ENCODE measurements around the gene TMA7B. TPM values are rescaled to one million over a fixed set of nuclear protein-coding genes. Genes with fewer than 3 reads are reported as not detected.

TMA7B gene
- total RNA-seq, 6 experiments from 2014 or later: not detected

GRCh38 chr22:39983346-39983745 is 23.1 kb downstream of the TMA7B start:
- Mint-ChIP-seq H3K36me3 (ENCODE audit: low read depth) (no peaks in the 10 kb centered on the region), H3K9me3 (no peaks in the 10 kb centered on the region), H3K27ac (no peak overlapping the region), H3K27me3 (ENCODE audit: insufficient read depth) (peaks cover 27% of the 10 kb centered on the region), H3K4me1 (ENCODE audit: low read depth) (peaks cover 6% of the 10 kb centered on the region; the same call in 1 of the 2 replicates), H3K4me3 (no peak overlapping the region)
- TF ChIP-seq, protein P1, sequence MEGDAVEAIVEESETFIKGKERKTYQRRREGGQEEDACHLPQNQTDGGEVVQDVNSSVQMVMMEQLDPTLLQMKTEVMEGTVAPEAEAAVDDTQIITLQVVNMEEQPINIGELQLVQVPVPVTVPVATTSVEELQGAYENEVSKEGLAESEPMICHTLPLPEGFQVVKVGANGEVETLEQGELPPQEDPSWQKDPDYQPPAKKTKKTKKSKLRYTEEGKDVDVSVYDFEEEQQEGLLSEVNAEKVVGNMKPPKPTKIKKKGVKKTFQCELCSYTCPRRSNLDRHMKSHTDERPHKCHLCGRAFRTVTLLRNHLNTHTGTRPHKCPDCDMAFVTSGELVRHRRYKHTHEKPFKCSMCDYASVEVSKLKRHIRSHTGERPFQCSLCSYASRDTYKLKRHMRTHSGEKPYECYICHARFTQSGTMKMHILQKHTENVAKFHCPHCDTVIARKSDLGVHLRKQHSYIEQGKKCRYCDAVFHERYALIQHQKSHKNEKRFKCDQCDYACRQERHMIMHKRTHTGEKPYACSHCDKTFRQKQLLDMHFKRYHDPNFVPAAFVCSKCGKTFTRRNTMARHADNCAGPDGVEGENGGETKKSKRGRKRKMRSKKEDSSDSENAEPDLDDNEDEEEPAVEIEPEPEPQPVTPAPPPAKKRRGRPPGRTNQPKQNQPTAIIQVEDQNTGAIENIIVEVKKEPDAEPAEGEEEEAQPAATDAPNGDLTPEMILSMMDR (IDR thresholded peaks at IDR 0.05): no peak
- no peak for DNase-seq

DNA sequence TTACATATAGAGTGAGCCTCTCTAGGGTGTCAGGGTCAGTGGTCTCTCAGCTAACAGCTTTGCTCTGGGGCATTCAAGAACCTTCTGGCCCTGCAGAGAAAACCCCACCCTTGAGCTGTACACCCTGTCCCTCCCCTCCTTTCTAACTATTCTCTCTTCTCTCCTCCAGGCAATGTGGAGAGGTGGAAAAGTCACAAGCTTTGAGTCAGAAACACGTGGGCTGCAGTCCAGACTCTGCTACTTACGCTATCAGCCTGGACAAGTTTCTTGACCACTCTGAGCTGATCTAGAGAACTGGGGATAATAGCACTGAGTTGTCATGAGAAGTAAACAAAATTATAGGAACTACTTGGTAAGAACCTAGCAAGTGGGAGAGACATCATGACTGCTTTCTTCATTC is 23.8 kb downstream of the TMA7B start:
- TF ChIP-seq, protein P1 (IDR thresholded peaks at IDR 0.05): no peak
- Mint-ChIP-seq H3K36me3 (ENCODE audit: low read depth) (no peaks in the 10 kb centered on the region), H3K4me3 (no peak overlapping the region), H3K4me1 (ENCODE audit: low read depth) (peaks cover 6% of the 10 kb centered on the region; the same call in 1 of the 2 replicates), H3K27me3 (ENCODE audit: insufficient read depth) (peaks cover 31% of the 10 kb centered on the region), H3K9me3 (no peaks in the 10 kb centered on the region), H3K27ac (no peak overlapping the region)
- peak; percentile 18 for DNase-seq

DNA sequence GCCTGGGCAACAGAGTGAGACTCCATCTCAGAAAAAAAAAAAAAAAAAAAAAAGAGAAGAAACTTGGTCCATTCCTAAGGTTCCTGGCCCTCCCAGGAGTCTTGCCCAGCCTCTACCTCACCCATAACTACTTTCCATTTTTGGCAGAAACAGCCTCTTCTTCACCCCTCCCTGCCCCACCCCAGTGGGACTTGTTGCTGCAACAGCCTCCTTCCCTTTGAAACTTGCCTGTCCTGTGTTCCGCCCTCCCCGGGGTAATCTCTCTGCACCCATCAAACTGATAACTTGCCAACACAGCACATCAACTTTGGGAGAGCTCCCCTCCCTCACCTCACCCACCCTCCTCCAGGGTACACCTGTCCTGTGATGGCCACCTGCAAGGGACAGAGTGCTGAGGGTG is 24.5 kb downstream of the TMA7B start:
- Mint-ChIP-seq H3K4me1 (ENCODE audit: low read depth) (peaks cover 6% of the 10 kb centered on the region; the same call in 1 of the 2 replicates), H3K36me3 (ENCODE audit: low read depth) (no peaks in the 10 kb centered on the region), H3K27me3 (ENCODE audit: insufficient read depth) (peaks cover 29% of the 10 kb centered on the region), H3K4me3 (no peak overlapping the region), H3K27ac (no peak overlapping the region), H3K9me3 (no peaks in the 10 kb centered on the region)
- TF ChIP-seq, protein P1 (IDR thresholded peaks at IDR 0.05): no peak
- DNase-seq: no peak

DNA sequence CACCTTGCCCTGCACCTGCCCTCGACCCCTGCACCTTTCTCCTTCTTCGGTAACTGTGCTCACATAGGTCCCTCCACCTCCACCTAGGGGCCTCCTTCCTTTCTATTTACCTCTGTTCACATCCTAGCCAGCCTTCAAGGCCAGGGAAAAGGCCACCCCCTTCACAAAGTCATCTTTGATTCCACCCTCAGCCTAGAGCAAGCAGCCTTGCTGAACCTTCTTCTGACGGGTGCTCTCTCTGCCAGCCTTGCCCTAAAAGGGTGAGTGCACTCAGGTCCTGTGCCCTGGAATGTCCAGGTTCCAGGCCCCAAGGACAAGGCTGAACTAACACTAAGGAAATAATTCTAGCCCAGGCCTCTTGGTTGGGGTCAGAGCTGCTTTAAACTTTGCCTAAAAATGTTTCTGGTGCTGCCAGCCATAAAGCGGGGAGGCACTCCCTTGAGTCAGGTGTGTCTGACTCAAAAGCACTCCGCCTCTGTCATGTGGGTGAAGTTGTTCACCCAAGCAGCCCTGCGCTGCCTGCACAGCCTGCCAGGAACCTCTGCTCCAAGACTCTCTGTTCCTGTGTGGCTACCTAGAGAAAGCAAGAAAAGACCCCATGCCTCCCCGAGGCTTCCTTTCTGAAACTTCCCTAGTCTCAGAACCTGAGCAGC is 25.3 kb downstream of the TMA7B start:
- no peak overlapping the region for H3K27ac Mint-ChIP-seq
- DNase-seq: no peak
- peaks cover 32% of the 10 kb centered on the region for H3K27me3 Mint-ChIP-seq (ENCODE audit: insufficient read depth)
- no peaks in the 10 kb centered on the region for H3K36me3 Mint-ChIP-seq (ENCODE audit: low read depth)
- peaks cover 6% of the 10 kb centered on the region; the same call in 1 of the 2 replicates for H3K4me1 Mint-ChIP-seq (ENCODE audit: low read depth)
- no peak overlapping the region for H3K4me3 Mint-ChIP-seq
- TF ChIP-seq, protein P1 (IDR thresholded peaks at IDR 0.05): no peak
- no peaks in the 10 kb centered on the region for H3K9me3 Mint-ChIP-seq

GRCh38 chr22:39988386-39989114 is 28.4 kb downstream of the TMA7B start:
- Mint-ChIP-seq H3K4me3 (no peak overlapping the region), H3K9me3 (no peaks in the 10 kb centered on the region), H3K27ac (no peak overlapping the region), H3K27me3 (ENCODE audit: insufficient read depth) (peaks cover 33% of the 10 kb centered on the region), H3K4me1 (ENCODE audit: low read depth) (peaks cover 6% of the 10 kb centered on the region; the same call in 1 of the 2 replicates), H3K36me3 (ENCODE audit: low read depth) (no peaks in the 10 kb centered on the region)
- no peak for DNase-seq
- TF ChIP-seq, protein P1 (IDR thresholded peaks at IDR 0.05): no peak
